PC-3 (cell line): Measurements from ENCODE around the gene PI4KA. TPM values are rescaled to one million over a fixed set of nuclear protein-coding genes. Genes with fewer than 3 reads are reported as not detected.
"Not testable (repeated sequence)": the region's sequence is repeated elsewhere in the genome, so short reads cannot be mapped to it uniquely, and the experiment has no call there.

Experiments
- ATAC-seq: fragments of 200-7000 bp; cut with Tn5 transposase; 2 replicates; pipeline ENCODE4 v1.9.1; 2020; ENCODE audit warnings: mild to moderate bottlenecking, moderate library complexity
- BruUV-seq: library from RNA; stranded (reverse); fragments of 400-500 nt; replicated peaks from 2 replicates; lab custom pipeline; 2021; lab: Mats Ljungman, UMichigan
- CTCF ChIA-PET: fragments of 300-600 bp; sonication (Branson Sonifier 250); formaldehyde crosslinking; loops from one replicate; lab custom pipeline; 2022; ENCODE audit warnings: antibody characterized with exemption; lab: Charles Lee
- POLR2A ChIA-PET: fragments of 300-600 bp; sonication (Branson Sonifier 250); formaldehyde crosslinking; loops from one replicate; lab custom pipeline; 2022; ENCODE audit warnings: antibody characterized with exemption; ENCODE audit not compliant: unreplicated experiment; lab: Charles Lee
- DNase-seq: peaks from one replicate; pipeline ENCODE4 v3.0.0-alpha.2; 2015
- H2AFZ ChIP-seq: fragments of 300-600 bp; sonication (generic); 2 replicates; pipeline ENCODE4 v1.6.0; 2016; ENCODE audit warnings: antibody characterized with exemption, low read length
- H3F3A ChIP-seq: fragments of 300-600 bp; sonication (generic); one replicate; pipeline ENCODE4 v1.6.0; 2017; ENCODE audit warnings: antibody characterized with exemption, low read length, control low read depth, mild to moderate bottlenecking; ENCODE audit not compliant: unreplicated experiment
- H3K27ac ChIP-seq: fragments of 300-600 bp; sonication (generic); 2 replicates; pipeline ENCODE4 v1.5.1; 2016; ENCODE audit warnings: mild to moderate bottlenecking, low read length
- H3K27me3 ChIP-seq: fragments of 300-600 bp; sonication (generic); 2 replicates; pipeline ENCODE4 v1.6.1; 2016; ENCODE audit warnings: low read length, mixed read lengths
- H3K36me3 ChIP-seq: fragments of 300-600 bp; sonication (generic); 2 replicates; pipeline ENCODE4 v1.6.1; 2016; ENCODE audit warnings: low read depth, mixed run types, low read length, mixed read lengths
- H3K4me1 ChIP-seq: fragments of 300-600 bp; sonication (generic); 2 replicates; pipeline ENCODE4 v1.5.1; 2016; ENCODE audit warnings: low read length; ENCODE audit not compliant: insufficient read depth
- H3K4me2 ChIP-seq: fragments of 300-600 bp; sonication (generic); 2 replicates; pipeline ENCODE4 v1.6.0; 2016; ENCODE audit warnings: low read length
- H3K4me3 ChIP-seq: fragments of 300-600 bp; sonication (generic); 2 replicates; pipeline ENCODE4 v1.5.1; 2016; ENCODE audit warnings: mild to moderate bottlenecking, low read length, mixed read lengths
- H3K79me2 ChIP-seq: fragments of 300-600 bp; sonication (generic); 2 replicates; pipeline ENCODE4 v1.6.1; 2017; ENCODE audit warnings: low read length, mixed read lengths
- H3K9ac ChIP-seq: fragments of 300-600 bp; sonication (generic); 2 replicates; pipeline ENCODE4 v1.6.0; 2016; ENCODE audit warnings: mild to moderate bottlenecking, low read length
- H3K9me2 ChIP-seq: fragments of 300-600 bp; sonication (generic); replicated peaks from 2 replicates; pipeline ENCODE4 v1.6.1; 2016; ENCODE audit warnings: mixed run types, low read length, mixed read lengths
- H3K9me3 ChIP-seq: fragments of 300-600 bp; sonication (generic); 2 replicates; pipeline ENCODE4 v1.6.1; 2016; ENCODE audit warnings: low read length, mixed read lengths
- H4K20me1 ChIP-seq: fragments of 300-600 bp; sonication (generic); 2 replicates; pipeline ENCODE4 v1.6.1; 2016; ENCODE audit warnings: low read length, mixed read lengths
- EZH2 ChIP-seq: fragments of 300-600 bp; sonication (generic); IDR thresholded peaks from one replicate; pipeline ENCODE4 v1.6.1; 2017; ENCODE audit warnings: antibody characterized with exemption, mild to moderate bottlenecking, low read length; ENCODE audit not compliant: unreplicated experiment
- EZH2phosphoT487 ChIP-seq: fragments of 300-600 bp; sonication (generic); IDR thresholded peaks from 2 replicates; pipeline ENCODE4 v1.6.1; 2018; ENCODE audit warnings: mild to moderate bottlenecking, antibody characterized with exemption, low read length, borderline replicate concordance
- intact Hi-C: fragments of 100-400 bp; cut with micrococcal nuclease; formaldehyde crosslinking; loops from 2 replicates; pipeline ENCODE4 v1.9.0; 2023
- total RNA-seq: library from RNA; depleted of rRNA; stranded (reverse); fragments of >200 nt; gene quantifications from 2 replicates; pipeline ENCODE4 v1.2.3, GENCODE V29; 2014
- TF ChIP-seq, protein P1 (sequence below): fragments of 300-600 bp; sonication (generic); conservative IDR thresholded peaks from 2 replicates; pipeline ENCODE4 v1.5.1; 2017; ENCODE audit warnings: antibody characterized with exemption, low read depth, mild to moderate bottlenecking, low read length

The PI4KA gene
- total RNA-seq, 1 experiment from 2014 or later, result 39.7 TPM

DNA sequence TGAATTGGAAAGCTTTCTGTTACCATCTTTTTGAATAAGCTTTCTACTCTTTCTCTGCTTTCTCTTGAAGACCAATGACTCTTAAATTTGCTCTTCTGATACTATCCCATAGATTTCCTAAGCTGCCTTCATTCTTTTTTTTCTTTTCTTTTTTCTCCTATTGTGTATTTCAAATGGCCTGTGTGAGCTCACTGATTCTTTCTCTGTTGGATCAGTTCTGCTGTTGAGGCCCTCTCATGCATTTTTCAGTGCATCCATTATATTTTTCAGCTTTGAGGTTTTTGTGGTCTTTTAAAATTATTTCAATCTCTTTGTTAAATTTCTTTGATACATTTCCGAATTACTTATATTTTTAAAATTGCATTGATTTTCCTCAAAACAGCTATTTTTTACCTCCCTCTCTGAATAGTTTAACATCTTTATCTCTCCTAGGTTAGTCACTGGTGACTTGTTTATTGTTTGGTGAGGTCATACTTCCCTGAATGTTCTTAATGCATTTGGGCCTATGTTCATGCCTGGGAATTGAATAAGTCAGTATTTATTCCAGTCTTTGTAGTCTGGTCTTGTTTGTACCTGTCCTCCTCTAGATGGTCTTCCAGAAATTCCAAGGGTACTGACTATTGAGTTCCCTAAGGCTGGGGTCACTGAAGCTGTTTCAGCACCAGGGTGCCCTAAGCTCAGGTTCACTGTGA, 195.3 kb downstream of the PI4KA start:
- Histone ChIP-seq H3F3A (no peaks in the 10 kb centered on the region), H2AFZ (no peak overlapping the region), H3K4me3 (no peak overlapping the region), H3K36me3 (no peaks in the 10 kb centered on the region), H3K9me3 (no peaks in the 10 kb centered on the region), H3K4me1 (no peaks in the 10 kb centered on the region), H3K9ac (no peak overlapping the region), H3K79me2 (no peaks in the 10 kb centered on the region), H3K9me2 (no peaks in the 10 kb centered on the region), H3K27me3 (peaks cover 27% of the 10 kb centered on the region), H3K4me2 (no peak overlapping the region), H4K20me1 (no peaks in the 10 kb centered on the region), H3K27ac (no peak overlapping the region)
- no peak for DNase-seq
- POLR2A ChIA-PET, result no interaction called here
- no peak for ATAC-seq
- intact Hi-C loops, result no loop called here
- no TSS peak for BruUV-seq
- no peak for TF ChIP-seq EZH2
- TF ChIP-seq, protein P1, sequence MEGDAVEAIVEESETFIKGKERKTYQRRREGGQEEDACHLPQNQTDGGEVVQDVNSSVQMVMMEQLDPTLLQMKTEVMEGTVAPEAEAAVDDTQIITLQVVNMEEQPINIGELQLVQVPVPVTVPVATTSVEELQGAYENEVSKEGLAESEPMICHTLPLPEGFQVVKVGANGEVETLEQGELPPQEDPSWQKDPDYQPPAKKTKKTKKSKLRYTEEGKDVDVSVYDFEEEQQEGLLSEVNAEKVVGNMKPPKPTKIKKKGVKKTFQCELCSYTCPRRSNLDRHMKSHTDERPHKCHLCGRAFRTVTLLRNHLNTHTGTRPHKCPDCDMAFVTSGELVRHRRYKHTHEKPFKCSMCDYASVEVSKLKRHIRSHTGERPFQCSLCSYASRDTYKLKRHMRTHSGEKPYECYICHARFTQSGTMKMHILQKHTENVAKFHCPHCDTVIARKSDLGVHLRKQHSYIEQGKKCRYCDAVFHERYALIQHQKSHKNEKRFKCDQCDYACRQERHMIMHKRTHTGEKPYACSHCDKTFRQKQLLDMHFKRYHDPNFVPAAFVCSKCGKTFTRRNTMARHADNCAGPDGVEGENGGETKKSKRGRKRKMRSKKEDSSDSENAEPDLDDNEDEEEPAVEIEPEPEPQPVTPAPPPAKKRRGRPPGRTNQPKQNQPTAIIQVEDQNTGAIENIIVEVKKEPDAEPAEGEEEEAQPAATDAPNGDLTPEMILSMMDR, result no peak
- no peak for TF ChIP-seq EZH2phosphoT487
- CTCF ChIA-PET, result no interaction called here

DNA sequence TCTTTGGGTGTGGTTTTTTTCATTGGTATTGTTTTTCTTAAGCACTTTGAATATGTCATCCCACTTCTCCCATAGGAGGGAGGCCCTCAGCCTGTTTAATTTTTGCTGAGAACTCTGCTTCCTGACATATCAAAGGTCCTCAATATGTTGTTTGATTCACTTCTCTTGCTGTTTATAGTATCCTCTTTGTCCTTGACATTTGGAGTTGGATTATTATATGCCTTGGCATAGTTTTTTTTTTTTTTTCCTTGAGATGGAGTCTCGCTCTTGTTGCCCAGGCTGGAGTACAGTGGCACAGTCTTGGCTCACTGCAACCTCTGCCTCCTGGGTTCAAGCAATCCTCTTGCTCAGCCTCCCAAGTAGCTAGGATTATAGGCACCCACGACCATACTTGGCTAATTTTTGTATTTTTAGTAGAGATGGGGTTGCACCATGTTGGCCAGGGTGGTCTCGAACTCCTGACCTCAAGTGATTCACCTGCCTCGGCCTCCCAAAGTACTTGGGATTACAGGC, 196.0 kb downstream of the PI4KA start:
- H3K27ac ChIP-seq, DNase-seq, H2AFZ ChIP-seq, H3K4me2 ChIP-seq, H3K4me3 ChIP-seq, H3K9me2 ChIP-seq, POLR2A ChIA-PET, H3K9me3 ChIP-seq, BruUV-seq, ATAC-seq, H3K4me1 ChIP-seq, H4K20me1 ChIP-seq, H3K79me2 ChIP-seq, CTCF ChIA-PET, H3F3A ChIP-seq, H3K9ac ChIP-seq, H3K36me3 ChIP-seq, intact Hi-C loops: not testable (repeated sequence)
- peaks cover 31% of the 10 kb centered on the region for H3K27me3 ChIP-seq

DNA sequence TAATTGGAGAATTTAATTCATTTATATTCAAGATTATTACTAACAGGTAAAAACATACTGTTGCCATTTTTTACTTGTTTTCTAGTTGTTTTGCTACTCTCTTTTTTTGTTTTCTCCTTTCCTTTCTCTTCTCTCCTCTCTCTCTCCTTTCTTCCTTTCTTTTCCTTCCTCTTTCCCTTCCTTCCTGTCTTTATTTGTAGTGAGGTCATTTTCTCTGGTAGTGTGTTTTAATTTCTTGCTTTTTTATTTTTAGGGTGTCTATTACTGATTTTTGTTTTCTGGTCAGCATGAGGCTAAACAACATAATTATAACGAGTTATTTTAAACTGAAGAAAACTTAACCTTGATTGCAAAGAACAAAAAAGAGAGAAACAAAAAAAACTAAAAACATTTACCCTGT, 197.1 kb downstream of the PI4KA start:
- intact Hi-C loops, result no loop called here
- H3K79me2 ChIP-seq, result no peaks in the 10 kb centered on the region
- H4K20me1 ChIP-seq, result no peaks in the 10 kb centered on the region
- H3K4me1 ChIP-seq, result no peaks in the 10 kb centered on the region
- no peaks in the 10 kb centered on the region for H3K36me3 ChIP-seq
- peaks cover 36% of the 10 kb centered on the region for H3K27me3 ChIP-seq
- no TSS peak for BruUV-seq
- no peak overlapping the region for H3K4me2 ChIP-seq
- no peak overlapping the region for H3K9ac ChIP-seq
- ChIA-PET CTCF (no interaction called here), POLR2A (no interaction called here)
- H2AFZ ChIP-seq, result no peak overlapping the region
- ATAC-seq (no peak), DNase-seq (no peak)
- no peak for TF ChIP-seq EZH2phosphoT487
- TF ChIP-seq, protein P1, result no peak
- no peak for TF ChIP-seq EZH2
- no peak overlapping the region for H3K27ac ChIP-seq
- H3K4me3 ChIP-seq, result no peak overlapping the region
- H3K9me2 ChIP-seq, result no peaks in the 10 kb centered on the region
- H3K9me3 ChIP-seq, result no peaks in the 10 kb centered on the region
- H3F3A ChIP-seq, result no peaks in the 10 kb centered on the region
